Lung (tissue), 12 donors: Measurements from ENCODE around the gene TRIM22. TPM values are rescaled to one million over a fixed set of nuclear protein-coding genes. Genes with fewer than 3 reads are reported as not detected.
A peak's percentile ranks its signal among the peaks of the same experiment; 100 is the strongest.
"Not testable (repeated sequence)": the region's sequence is repeated elsewhere in the genome, so short reads cannot be mapped to it uniquely, and the experiment has no call there.

Experiments
- ATAC-seq: fragments of 200-7000 bp; cut with Tn5 transposase; one replicate; pipeline ENCODE4 v1.9.1; 2020; ENCODE audit warnings: moderate number of reproducible peaks; ENCODE audit not compliant: insufficient read depth, low FRiP score
- DNase-seq, 3 donors: peaks; one replicate each; pipeline ENCODE4 v3.0.0-alpha.2; 2013 to 2017
- H3K27ac ChIP-seq, 2 donors: one replicate each; pipeline ENCODE4 v1.5.1; 2013; ENCODE audit warnings: mild to moderate bottlenecking in 2 of 2, moderate library complexity in 2 of 2, control low read depth in 1 of 2, inconsistent platforms in 1 of 2, low read depth in 1 of 2, low read length in 1 of 2
- H3K27me3 ChIP-seq, 3 donors: one replicate each; pipeline ENCODE4 v1.5.1; 2013; ENCODE audit warnings: low read length in 2 of 3; ENCODE audit not compliant: control insufficient read depth in 3 of 3, insufficient read depth in 3 of 3
- H3K36me3 ChIP-seq, 4 donors: one replicate each; pipeline ENCODE4 v1.5.1; 2013; ENCODE audit warnings: low read length in 4 of 4, mild to moderate bottlenecking in 1 of 4, moderate library complexity in 1 of 4; ENCODE audit not compliant: control insufficient read depth in 4 of 4, insufficient read depth in 4 of 4
- H3K4me1 ChIP-seq, 5 donors: one replicate each; pipeline ENCODE4 v1.5.1; 2013; ENCODE audit warnings: low read length in 5 of 5, mild to moderate bottlenecking in 2 of 5, moderate library complexity in 1 of 5; ENCODE audit not compliant: control insufficient read depth in 5 of 5, insufficient read depth in 5 of 5
- H3K4me3 ChIP-seq: one replicate; pipeline ENCODE4 v1.5.1; 2013; ENCODE audit warnings: mild to moderate bottlenecking, control low read depth, moderate library complexity
- H3K9ac ChIP-seq, 2 donors: one replicate each; pipeline ENCODE4 v1.5.1; 2013; ENCODE audit warnings: low read length in 2 of 2, control low read depth in 1 of 2; ENCODE audit not compliant: insufficient read depth in 1 of 2
- H3K9me3 ChIP-seq, 4 donors: one replicate each; pipeline ENCODE4 v1.5.1; 2013; ENCODE audit warnings: low read length in 3 of 4, mild to moderate bottlenecking in 1 of 4, moderate library complexity in 1 of 4; ENCODE audit not compliant: control insufficient read depth in 4 of 4, insufficient read depth in 3 of 4
- CTCF ChIP-seq: IDR thresholded peaks from 2 replicates; pipeline ENCODE4 v1.5.1; 2012; ENCODE audit warnings: mild to moderate bottlenecking; ENCODE audit errors: control extremely low read depth, extremely low read depth
- WGBS, 2 donors: extraction: QIAGEN DNeasy Blood & Tissue Kit; methylation state at CpG; one replicate each; pipeline ENCODE4 v1.1.7; 2013; 5-methylcytosine and 5-hydroxymethylcytosine counted together
- polyA plus RNA-seq, 2 donors: library from polyadenylated mRNA; stranded (reverse); fragments of 200-250 nt; gene quantifications; one replicate each; pipeline ENCODE4 v1.2.1, GENCODE V29; 2013
- total RNA-seq, 2 donors: library from RNA; depleted of rRNA in 1 of 2; stranded (reverse); fragments of >200 nt in 1 of 2; gene quantifications; one replicate each; pipeline ENCODE4 v1.2.1, GENCODE V29; 2014 to 2021
- donor health status: control.
- donor health status: control.
- donor health status: Bipolar disorder and iron deficiency.
- donor health status: healthy.
- donor health status: DM: yes; HTN: yes; CAD: no.

TRIM22 gene
- total and polyA plus RNA-seq, 4 donors, result 59.0 to 173 (median 118) TPM

DNA sequence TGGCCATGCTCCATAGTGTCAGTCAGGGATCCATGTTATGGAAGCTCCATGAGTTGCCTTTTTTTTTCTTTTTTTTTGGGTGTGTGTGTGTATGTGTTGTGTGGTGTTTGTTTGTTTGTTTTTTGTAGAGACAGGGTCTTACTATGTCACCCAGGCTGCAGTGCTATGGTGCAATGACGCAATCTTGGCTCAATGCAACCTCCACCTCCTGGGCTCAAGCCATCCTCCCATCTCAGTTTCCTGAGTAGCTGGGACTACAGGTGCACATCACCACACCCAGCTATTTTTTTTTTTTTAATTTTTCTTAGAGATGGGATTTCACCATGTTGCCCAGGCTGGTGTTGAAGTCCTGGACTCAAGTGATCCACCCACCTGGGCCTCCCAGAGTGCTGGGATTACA is 1.1 kb upstream of the TRIM22 start:
- H3K27ac ChIP-seq, result peak overlapping the region; percentile 70 to 89
- no peak overlapping the region for H3K4me3 ChIP-seq
- no peaks in the 10 kb centered on the region for H3K27me3 ChIP-seq
- ATAC-seq (no peak), DNase-seq (no peak)
- no peak for TF ChIP-seq CTCF
- H3K9me3 ChIP-seq, result no peaks in the 10 kb centered on the region
- no peaks in the 10 kb centered on the region for H3K36me3 ChIP-seq
- H3K4me1 ChIP-seq, result peaks cover 0 to 11% (median 4%) of the 10 kb centered on the region in 5 donors
- no peak overlapping the region for H3K9ac ChIP-seq
- 91 to 100% methylated on average over 1 of the region's 1 CpG for whole genome bisulfite sequencing, 2 donors

DNA sequence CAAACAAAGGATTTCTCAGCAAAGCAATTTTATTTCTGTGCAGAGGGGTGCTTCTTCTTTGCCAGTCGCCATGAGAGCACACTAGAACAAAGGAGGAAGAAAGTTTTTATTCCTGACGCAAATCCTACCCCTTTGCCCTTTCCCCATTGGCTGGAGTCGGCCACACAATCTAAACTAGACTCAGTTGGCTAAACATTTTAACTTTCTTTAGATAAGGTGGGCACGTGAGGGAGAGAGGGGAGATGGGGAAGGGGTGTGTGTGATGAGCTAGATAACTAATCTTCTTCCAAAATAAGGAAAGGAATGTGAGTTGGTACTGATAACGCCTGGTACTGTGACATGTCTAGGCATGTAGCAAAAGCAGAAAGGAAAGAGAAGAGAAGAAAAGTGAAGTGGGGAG is 626 bp downstream of the TRIM22 start:
- Histone ChIP-seq H3K9ac (peak overlapping the region; percentile 33 to 61), H3K4me1 (peaks cover 0 to 8% (median 4%) of the 10 kb centered on the region in 5 donors), H3K9me3 (no peaks in the 10 kb centered on the region), H3K36me3 (no peaks in the 10 kb centered on the region), H3K4me3 (peak overlapping the region; percentile 21), H3K27me3 (no peaks in the 10 kb centered on the region), H3K27ac (peak overlapping the region; percentile 87 to 89)
- ATAC-seq (no peak), DNase-seq (peak in 2 of 3 donors; percentile 24 to 40)
- TF ChIP-seq CTCF, result no peak
- 2 to 3% methylated on average over 5 of the region's 5 CpGs for WGBS, 2 donors

- no peaks in the 10 kb centered on the region for H3K27me3 ChIP-seq
- H3K9ac ChIP-seq, result peak overlapping the region in 1 of 2 donors; percentile 61
- TF ChIP-seq CTCF, result no peak
- H3K4me3 ChIP-seq, result peak overlapping the region; percentile 38
- H3K36me3 ChIP-seq, result no peaks in the 10 kb centered on the region
- H3K27ac ChIP-seq, result peak overlapping the region; percentile 84 to 89
- 5 to 6% methylated on average over 5 of the region's 5 CpGs for WGBS, 2 donors
- H3K4me1 ChIP-seq, result peaks cover 0 to 7% (median 4%) of the 10 kb centered on the region in 5 donors
- no peaks in the 10 kb centered on the region for H3K9me3 ChIP-seq
- ATAC-seq (no peak), DNase-seq (peak in 2 of 3 donors; percentile 17 to 22)
Observed at GRCh38 chr11:5690736-5691135, 1.1 kb downstream of the TRIM22 start.

DNA sequence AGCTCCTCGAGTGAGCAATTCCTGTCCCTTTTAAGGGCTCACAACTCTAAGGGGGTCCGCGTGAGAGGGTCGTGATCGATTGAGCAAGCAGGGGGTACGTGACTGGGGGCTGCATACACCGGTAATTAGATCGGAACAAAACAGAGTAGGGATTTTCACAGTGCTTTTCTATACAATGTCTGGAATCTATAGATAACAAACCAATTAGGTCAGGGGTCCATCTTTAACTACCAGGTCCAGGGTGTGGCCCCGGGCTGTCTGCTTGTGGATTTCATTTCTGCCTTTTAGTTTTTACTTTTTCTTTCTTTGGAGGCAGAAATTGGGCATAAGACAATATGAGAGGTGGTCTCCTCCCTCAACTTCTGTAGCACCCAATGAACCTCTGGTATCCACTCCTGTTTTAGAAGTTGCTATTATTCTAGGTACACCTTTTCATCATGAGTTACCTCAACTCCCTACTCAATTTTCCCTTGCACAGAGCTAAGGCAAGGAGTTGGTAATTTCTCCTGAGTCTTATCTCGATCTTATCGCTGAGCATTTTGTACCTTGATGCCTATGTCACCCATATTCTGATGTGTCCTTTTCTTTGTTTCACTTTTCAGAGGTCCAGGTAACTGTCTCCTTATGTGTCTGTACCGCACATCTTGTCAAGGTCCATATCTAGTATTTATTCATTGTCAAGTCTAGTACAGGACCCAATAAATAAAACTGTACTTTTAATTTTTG is 1.8 kb downstream of the TRIM22 start:
- H3K9me3 ChIP-seq, H3K36me3 ChIP-seq, H3K4me1 ChIP-seq, H3K9ac ChIP-seq, H3K27me3 ChIP-seq, ATAC-seq, DNase-seq: not testable (repeated sequence)
- peak overlapping the region; percentile 84 to 89 for H3K27ac ChIP-seq
- WGBS, 2 donors, result 26 to 33% methylated on average over 12 of the region's 12 CpGs
- H3K4me3 ChIP-seq, result peak overlapping the region; percentile 38
